HG03095 (cell line): ENCODE data around the gene DISC1.
"Not testable (repeated sequence)": the region's sequence is repeated elsewhere in the genome, so short reads cannot be mapped to it uniquely, and the experiment has no call there.

Source experiments
- ATAC-seq: cut with Tn5 transposase; IDR thresholded peaks from one replicate; pipeline ENCODE4 v1.9.1; 2021; ENCODE audit warnings: moderate library complexity; ENCODE audit not compliant: unreplicated experiment

The DISC1 gene

DNA sequence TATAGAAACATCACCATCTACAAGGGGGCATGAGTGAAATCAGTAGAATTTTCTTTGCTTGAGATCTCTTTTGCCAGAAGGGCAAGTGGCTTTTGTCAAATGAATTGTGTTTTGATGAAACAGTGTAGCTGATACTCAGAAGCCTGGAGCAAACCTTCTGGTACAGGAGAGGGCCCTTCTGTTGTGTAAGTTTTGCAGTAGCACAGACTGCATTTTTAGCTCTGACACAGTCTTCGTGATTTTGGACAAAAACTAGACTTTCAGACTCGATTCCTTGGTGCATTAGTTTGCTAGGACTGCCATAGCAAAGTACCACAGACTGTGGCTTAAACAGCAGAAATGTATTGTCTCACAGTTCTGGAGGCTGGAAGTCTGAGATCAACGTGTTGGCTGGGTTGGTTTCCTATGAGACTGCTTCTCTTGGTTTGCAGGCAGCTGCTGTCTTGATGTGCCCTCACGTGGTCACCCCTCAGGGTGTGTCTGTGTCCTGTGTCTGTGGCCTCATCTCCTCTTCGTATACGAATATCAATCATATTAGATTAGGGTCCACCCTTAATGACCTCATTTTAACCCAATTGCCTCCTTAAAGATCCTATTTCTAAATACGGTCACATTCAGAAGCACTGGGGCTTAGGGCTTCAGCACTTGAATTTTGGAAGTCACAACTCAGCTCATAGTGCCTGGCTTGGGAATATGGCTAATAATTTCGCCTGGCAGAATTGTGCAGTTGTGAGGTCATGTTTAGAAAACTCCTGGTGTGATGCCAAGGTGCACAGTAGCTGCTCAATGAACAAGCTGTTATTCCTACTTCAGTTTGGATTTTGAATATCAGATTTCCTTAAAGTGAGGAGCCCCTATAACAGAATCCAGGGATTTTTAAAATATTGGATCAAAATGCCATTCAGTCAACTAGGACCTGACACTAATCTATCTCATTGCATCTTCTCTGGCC is 21.2 kb upstream of the DISC1 start:
- ATAC-seq = no peak

DNA sequence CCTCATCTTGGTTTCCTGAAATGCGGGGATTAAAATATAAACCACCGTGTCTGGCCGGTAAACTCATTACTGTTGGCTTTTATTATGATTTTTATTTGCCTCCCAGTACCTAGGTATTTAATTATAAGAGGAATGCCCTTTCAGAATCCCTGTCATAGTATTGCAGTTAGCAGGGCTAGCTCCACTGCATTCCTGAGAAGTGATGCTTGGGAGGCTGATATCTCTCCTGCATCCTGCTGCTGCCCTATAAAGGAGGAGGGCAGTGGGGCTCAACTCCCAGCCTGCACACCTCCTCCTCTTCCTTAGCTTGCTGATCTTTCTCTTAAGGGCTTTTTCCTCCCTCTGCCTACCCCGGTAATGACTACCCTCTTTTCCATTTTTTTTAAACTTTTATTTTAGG is 19.9 kb upstream of the DISC1 start:
- no peak for ATAC-seq

DNA sequence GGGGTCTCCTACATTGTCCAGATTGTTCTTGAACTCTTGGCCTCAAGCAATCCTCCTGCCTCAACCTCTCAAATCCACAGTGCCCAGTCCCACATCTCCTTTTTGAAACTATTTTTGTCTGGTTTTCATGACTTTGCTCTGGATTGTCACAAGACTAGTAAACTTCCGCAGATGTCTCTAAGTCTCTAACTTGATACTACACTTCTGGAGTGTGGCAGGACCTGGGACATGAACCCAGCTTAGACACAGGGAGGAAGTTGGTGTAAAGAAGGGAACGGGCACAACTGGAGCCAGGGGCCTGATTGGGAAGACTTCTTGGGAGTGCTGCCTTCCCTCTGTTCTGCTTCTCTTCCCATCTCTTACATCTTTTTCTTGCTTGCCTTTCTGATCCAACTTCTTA is 16.2 kb upstream of the DISC1 start:
- no peak for ATAC-seq

DNA sequence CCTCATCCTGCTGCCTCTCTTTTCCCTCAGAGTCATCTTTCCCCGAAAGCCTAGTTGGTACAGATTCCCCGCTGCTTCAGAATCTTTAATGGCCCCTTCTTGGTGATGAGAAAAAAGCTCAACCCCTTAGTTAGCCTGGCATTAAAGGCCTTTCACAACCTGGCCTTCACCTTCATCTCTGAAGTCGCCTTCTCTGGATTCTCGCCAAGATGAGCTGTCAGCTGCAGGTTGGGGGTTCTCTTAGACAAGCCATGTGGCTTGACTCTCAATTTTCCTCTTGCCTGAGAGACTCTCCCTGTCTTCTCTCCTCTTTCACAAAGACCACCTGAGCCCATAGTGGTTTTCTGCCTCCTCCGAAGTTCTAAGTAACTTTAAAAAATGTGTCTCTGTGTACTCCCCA is 15.5 kb upstream of the DISC1 start:
- no peak for ATAC-seq

DNA sequence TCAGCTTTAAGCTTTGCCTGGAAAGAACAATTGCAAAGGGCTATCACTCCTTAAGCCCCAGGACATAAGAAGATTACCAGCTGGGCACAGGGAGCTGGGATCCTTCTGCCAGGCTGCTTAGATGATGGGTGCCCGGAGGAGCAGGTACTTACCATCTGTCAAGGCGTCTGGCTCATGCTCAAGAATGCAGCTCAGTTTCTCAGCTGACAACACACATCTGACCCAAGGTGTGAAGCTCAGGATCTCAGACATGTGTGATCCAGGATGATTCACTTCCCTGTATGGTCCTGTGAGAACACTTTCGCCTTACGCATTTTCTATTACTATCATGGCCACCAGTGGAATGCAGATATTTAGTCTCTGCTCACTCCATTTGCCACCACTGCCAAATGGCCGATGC is 14.7 kb upstream of the DISC1 start:
- ATAC-seq = no peak

DNA sequence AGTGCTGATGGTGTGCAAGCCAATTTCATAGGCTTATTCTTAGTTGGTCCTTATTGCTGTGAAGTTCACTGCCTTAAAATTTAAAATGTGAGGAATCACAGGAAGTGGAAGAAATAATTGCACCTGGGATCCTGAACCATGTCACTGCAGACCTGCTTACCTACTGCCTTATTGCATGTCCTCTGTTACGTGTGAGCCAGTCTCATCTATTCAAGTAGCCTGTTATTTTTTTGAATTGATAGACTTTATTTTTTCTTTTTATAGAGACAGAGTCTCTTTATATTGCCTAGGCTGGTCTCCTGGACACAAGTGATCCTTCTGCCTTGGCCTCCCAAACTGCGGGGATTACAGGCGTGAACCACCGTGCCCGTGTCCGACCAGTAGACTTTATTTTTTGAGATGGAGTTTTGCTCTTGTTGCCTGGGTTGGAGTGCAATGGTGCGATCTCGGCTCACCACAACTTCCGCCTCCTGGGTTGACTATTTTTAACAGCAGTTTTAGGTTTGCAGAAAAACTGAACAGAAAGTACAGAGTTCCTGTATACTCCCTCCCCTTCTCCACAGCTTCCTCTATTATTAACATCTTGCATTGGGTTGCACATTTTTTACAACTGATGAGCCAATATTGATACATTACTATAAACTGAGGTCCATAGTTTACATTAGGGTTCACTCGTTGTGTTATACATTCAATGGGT is 14.0 kb upstream of the DISC1 start:
- peak; percentile 97 for ATAC-seq

DNA sequence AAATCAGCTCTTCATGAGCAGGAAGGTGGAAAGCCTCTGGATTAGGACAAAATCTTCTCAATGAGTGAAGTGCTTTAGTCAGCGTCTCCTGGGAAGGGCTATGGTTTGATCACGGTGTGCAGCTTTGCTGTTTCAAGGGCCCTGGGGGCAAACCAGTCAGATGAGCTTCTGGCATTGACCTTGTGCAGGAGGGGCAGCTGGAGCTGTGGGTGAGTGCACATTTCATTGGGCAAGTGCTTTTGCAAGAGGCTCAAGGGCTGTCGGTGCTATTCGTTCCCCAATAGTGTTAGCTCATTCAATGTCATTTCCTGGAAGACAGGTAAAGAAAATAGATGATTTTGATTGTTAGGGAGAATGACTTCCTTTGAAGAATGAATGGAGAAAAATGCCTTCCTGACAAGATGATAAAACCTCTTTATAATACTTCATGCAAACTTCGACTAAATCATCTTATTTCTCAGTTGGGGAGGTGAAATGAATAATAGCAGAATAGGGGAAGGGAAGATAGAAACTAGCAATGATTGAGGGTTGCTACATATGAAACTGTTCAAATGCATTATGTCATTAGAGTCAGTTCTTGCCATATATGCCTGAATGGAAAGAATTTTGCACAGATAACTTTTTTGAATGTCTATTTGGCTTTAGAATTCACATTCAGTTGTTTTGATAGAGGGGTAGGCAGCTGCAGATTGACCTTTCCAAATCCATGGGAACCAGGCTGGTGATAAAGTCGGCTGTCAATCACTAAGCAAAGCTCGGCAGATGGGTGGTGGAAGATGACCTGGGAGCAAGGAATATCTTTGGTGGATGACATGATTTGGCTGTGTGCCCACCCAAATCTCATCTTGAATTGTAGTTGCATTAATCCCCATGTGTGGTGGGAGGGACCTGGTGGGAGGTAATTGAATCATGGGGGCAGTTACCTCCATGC is 12.9 kb upstream of the DISC1 start:
- ATAC-seq = no peak

DNA sequence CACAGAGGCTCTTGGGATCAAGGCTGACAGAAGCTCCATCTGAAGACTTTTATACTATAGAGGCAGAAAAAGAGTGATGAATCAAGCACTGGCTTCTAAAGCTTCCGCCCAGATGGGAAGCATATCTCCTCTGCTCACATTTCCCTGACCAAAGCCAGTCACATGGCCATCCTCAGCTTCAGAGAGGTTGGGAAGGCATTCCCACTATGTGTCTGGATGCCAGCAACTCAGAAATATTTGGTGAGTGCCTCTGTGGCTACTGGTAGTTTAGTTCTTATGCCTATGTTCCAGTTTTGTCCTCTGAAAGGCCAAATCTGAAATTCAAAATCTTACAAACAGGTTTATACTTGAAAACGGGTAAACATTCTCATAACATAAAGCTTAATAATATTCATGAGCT is 9.9 kb upstream of the DISC1 start:
- ATAC-seq = no peak

DNA sequence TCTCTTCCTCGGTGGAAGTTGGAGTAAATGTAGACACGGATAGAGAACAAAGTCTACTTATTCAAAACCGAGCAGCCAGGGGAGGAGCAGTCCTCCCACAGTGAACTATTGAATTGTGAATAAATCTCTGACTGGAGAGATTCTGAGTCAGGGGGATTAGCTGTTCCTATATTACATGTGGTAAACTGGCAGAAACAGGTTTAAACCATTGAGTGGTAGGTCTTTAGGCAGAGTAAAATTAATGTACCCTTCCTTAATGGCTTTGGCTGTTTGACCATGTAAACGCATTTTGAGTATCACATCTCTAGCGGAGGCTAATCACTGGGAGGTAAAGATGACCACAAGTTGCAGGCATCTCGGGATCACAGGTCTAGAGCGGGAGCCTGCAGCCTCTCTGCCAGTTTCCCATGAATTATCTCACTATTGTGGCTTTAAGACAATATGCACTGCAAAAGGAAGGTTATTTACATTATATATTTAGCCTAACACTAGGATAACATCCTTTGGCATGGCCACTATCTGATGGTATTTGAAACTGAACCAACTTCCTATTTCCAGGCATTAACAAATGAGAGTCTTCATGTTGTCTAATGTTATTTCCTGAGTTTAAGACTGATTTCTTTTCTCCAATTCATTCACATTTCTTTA is 7.9 kb upstream of the DISC1 start:
- ATAC-seq = no peak

DNA sequence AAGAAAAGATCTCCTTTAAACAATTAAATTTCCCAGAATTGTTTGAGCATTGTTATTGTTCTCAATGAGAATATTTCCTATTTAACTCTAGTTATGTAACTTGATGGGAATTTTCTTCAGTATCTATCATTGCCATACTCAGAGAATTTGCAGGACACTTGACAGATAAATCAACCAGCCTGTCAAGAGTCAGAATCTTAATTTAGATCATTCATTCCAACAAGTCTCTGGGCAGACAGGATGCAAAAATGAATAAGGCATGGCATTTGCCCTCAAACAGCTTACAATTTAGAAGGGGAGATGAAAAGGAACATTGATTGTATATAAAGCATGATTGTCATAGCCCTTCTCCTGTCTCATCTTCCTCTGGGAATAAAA is 7.3 kb upstream of the DISC1 start:
- no peak for ATAC-seq

DNA sequence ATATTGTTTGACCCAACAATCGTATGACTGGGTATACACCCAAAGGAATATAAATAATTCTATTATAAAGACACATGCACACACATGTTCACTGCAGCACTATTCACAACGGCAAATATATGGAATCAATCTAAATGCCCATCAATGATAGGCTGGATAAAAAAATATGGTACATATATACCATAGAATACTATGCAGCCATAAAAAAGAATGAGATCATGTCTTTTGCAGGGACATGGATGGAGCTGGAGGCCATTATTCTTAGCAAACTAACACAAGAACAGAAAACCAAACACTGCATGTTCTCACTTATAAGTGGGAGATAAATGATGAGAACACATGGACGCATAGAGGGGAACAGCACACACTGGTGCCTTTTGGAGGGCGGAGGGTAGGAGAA is 1.5 kb upstream of the DISC1 start:
- ATAC-seq = not testable (repeated sequence)

DNA sequence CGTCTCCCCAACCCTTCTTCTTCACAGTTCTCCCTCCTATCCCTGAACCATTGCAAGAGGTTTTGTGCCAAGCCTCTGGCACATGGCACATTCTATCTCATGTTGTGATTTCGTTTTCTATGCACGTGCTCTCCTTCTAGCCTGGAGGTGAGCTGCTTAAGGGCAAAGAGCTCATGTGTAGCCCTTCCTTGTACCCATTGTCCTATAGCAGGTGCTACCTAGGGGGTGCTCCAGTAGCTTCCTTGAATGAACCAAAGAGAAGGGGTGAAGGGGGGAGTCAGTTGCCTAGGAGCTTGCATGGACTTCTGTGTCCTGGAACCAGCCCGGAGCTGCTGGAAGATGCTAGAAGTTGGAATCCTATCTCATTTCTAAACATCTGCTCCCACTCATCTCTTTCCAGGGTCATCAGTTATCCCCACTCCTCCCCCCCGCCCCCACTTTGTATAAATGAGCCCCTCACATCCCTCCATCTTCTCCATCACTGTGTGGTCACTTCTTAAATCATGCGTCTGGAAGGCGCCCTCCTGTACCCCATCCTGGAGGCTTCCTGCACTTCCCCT is 535 bp upstream of the DISC1 start:
- ATAC-seq = no peak

DNA sequence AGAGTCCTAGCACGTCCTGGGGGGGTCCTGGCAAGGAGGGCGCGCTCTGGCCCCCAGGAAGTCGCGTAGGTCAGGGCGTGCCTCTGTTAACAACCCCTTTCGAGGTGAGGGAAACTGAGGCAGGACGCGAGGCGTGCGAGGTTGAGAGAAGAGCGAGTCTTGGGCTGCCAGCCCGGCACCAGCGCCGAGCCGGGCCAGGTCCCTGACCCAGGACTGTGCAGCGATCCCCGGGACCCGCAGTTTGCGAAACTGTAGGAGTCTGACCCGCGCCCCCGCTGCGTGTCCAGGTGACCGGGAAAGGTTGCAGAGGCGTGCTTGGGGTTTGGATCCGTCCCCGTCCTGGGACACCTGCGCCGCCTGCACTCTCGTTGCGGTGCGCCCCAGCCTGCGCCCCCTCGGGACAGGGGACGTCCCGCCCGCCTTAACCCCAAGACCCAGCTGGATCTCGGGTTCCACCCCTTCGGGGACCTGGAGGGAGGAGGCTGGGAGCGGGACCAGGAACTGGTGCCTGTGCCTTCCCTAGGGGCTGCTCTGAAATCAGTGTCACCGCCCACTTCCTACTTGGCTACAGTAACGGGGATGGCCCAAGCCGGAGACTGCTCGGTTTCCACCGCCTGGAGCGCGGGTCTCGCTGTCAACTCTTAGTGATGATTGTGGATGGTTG is 493 bp downstream of the DISC1 start:
- ATAC-seq = peak; percentile 59

DNA sequence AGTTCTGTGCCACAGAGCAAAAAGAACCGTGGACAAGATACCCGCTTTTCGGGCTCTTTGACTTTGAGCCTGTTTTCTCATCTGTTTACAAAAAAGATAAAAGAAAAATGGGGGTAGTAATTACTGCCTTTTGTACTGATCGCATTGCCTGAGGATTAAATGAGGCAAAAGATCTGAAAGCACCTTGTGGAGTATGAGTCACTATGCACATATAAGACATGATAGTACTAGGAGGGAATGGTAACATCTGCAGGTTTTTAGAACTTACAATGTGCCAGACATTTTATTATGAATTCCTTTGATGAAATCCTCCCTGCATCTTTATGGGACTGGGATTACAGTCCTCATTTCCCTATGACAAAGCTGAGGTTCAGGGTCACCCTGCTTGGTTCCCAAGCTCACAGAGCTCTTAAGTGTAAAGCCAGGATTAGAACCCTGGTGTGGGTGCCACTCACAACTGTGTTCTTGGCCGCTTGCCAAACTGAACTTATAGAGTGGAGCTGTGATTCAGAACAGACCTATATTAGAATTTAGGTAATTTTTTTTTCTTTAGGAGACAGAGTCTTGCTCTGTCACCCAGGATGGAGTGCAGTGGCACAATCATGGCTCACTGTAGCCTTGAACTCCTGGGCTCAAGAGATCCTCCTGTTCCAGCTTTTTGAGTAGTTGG is 1.8 kb downstream of the DISC1 start:
- ATAC-seq = no peak

DNA sequence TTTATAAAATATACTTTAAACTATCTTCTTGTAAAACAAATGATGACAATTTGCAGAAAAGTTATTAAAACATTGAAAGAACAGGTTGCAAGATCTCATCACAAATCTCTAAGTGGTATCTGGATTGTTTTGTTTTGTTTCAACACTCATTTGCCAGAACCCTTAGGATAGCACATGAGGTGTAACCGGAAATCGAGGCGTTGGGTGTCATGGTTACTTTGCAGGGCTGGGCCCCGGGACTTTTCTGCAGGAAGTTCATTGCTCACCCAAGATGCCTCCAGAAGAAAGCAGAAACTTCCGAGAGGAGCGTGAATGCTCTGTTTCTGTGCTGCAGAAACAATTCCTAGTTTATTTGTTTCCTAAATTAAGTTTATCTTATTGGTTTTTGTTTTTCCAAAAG is 2.5 kb downstream of the DISC1 start:
- no peak for ATAC-seq

DNA sequence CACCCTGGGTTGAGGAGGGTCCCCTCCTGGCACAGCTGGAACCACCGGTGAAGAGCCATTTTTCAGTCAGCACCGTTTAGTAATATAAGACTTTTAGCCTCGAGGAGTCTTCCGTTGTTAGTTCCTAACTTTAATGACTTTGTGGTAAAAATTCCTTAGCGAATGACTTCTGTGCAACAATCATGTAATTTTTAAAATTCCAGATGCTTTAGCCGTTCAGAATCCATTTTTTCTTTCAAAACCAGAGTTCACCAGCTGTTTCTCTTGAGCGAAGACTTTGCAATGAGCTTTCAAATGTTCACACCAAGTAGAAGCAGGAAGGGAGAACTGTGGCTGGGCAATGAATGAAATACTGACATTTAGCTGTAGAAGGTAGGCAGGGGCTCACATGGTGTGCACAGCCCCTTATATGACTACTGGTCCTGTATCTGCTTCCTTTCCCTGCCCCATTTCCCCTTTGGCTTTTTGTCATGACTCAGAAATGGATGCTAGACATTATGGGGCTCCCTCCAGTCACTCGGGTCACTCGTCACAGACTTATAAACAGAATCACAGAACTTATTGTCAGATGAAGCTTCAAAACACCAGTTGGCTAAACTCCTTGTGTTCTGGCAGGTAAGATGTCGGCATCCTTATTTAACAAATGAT is 4.1 kb downstream of the DISC1 start:
- ATAC-seq = no peak

DNA sequence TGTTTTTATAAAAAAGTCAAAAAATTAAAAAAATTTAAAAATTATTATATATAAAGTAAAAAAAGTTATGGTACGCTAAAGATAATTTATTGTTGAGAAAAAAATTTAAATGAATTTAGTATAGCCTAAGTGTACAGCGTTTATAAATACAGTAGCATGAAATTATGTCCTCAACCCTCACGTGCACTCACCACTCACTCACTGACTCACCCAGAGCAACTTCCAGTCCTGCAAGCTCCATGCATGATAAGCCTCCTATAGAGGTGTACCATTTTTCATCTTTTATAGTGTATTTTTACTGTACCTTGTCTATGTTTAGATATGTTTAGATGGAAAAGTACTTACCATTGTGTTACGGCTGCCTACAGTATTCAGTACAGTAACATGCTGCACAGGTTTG is 5.1 kb downstream of the DISC1 start:
- ATAC-seq = no peak

DNA sequence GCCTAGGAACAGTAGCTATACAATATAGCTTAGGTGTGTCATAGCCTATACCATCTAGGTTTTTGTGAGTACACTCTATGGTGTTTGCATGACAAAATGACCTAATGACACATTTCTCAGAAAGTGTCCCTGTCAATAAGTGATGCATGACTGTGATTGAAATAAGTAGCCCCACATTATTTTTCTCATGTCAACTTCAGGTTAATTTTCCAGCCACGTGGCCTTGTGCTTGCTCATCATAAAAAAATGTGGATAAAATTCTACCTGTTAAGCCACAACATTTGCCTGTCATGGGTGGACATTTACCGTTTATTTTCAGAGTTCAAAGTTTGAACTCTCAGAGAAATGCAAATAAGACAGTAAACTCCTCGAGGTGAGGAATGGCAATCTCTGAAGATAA is 5.5 kb downstream of the DISC1 start:
- no peak for ATAC-seq
